GM21717 (cell line): ENCODE measurements around the gene GAB4.

ENCODE experiments used
- ATAC-seq: cut with Tn5 transposase; IDR thresholded peaks from one replicate; pipeline ENCODE4 v1.9.1; 2021; ENCODE audit warnings: mild to moderate bottlenecking, moderate library complexity; ENCODE audit not compliant: unreplicated experiment

The GAB4 gene

GRCh38 chr22:16988257-16988656, 19.8 kb downstream of the GAB4 start:
- ATAC-seq = no peak

GRCh38 chr22:16987822-16988221, 20.2 kb downstream of the GAB4 start:
- no peak for ATAC-seq

GRCh38 chr22:16975155-16975885, 32.7 kb downstream of the GAB4 start:
- ATAC-seq = no peak

GRCh38 chr22:16974298-16975084, 33.5 kb downstream of the GAB4 start:
- ATAC-seq = no peak

- ATAC-seq = no peak
Measured at GRCh38 chr22:16973591-16974297, 34.3 kb downstream of the GAB4 start.

- no peak for ATAC-seq
Measured at GRCh38 chr22:16972311-16972710, 35.7 kb downstream of the GAB4 start.

GRCh38 chr22:16970446-16970845, 37.6 kb downstream of the GAB4 start:
- no peak for ATAC-seq

GRCh38 chr22:16969508-16970327, 38.3 kb downstream of the GAB4 start:
- no peak for ATAC-seq

- no peak for ATAC-seq
Measured at GRCh38 chr22:16968218-16968595, 39.8 kb downstream of the GAB4 start.

- no peak for ATAC-seq
Measured at GRCh38 chr22:16967453-16968217, 40.4 kb downstream of the GAB4 start.

GRCh38 chr22:16966251-16966650, 41.8 kb downstream of the GAB4 start:
- ATAC-seq = no peak

GRCh38 chr22:16965560-16965959, 42.5 kb downstream of the GAB4 start:
- no peak for ATAC-seq

GRCh38 chr22:16965083-16965482, 42.9 kb downstream of the GAB4 start:
- ATAC-seq = no peak

- no peak for ATAC-seq
Measured at GRCh38 chr22:16964366-16964765, 43.7 kb downstream of the GAB4 start.

- ATAC-seq = no peak
Measured at GRCh38 chr22:16963189-16963945, 44.7 kb downstream of the GAB4 start.

GRCh38 chr22:16962501-16962900, 45.5 kb downstream of the GAB4 start:
- ATAC-seq = no peak

- ATAC-seq = no peak
Measured at GRCh38 chr22:16961477-16962186, 46.4 kb downstream of the GAB4 start.

GRCh38 chr22:16960884-16961249, 47.2 kb downstream of the GAB4 start:
- ATAC-seq = no peak
